HG03039 (cell line): Measurements from ENCODE around the gene HSF2.
"Not testable (repeated sequence)": the region's sequence is repeated elsewhere in the genome, so short reads cannot be mapped to it uniquely, and the experiment has no call there.

ENCODE experiments used
- ATAC-seq: cut with Tn5 transposase; IDR thresholded peaks from one replicate; pipeline ENCODE4 v1.9.1; 2021; ENCODE audit warnings: mild to moderate bottlenecking, moderate library complexity; ENCODE audit not compliant: unreplicated experiment

HSF2 gene

GRCh38 chr6:122449069-122449468, 49.6 kb downstream of the HSF2 start:
- ATAC-seq = no peak

GRCh38 chr6:122452509-122452908, 53.1 kb downstream of the HSF2 start:
- no peak for ATAC-seq

- ATAC-seq = no peak
Observed at GRCh38 chr6:122454673-122455072, 55.2 kb downstream of the HSF2 start.

- not testable (repeated sequence) for ATAC-seq
Observed at GRCh38 chr6:122455116-122455515, 55.7 kb downstream of the HSF2 start.

GRCh38 chr6:122458087-122458486, 58.6 kb downstream of the HSF2 start:
- no peak for ATAC-seq

GRCh38 chr6:122459240-122459639, 59.8 kb downstream of the HSF2 start:
- ATAC-seq = no peak

GRCh38 chr6:122459865-122460416, 60.5 kb downstream of the HSF2 start:
- ATAC-seq = not testable (repeated sequence)

GRCh38 chr6:122461885-122462284, 62.4 kb downstream of the HSF2 start:
- ATAC-seq = no peak

GRCh38 chr6:122471107-122472021, 71.9 kb downstream of the HSF2 start, which contains the start of gene SERINC1:
Gene SERINC1, minus strand, starts transcription at chr6:122471807. Its CDS starts 70 bp downstream, at chr6:122471737.
- peak; percentile 98 for ATAC-seq

- ATAC-seq = peak; percentile 40
Observed at GRCh38 chr6:122472022-122472340, 72.5 kb downstream of the HSF2 start.

- ATAC-seq = no peak
Observed at GRCh38 chr6:122476131-122476530, 76.7 kb downstream of the HSF2 start.

- ATAC-seq = no peak
Observed at GRCh38 chr6:122482750-122483080, 83.3 kb downstream of the HSF2 start.
